NCI-H526 (cell line): ENCODE measurements around the gene BCDIN3D.

Experiments
- DNase-seq, 2 experiments: peaks; one replicate each; lab custom pipeline; 2025; lab: John Stamatoyannopoulos, UW

BCDIN3D gene

DNA sequence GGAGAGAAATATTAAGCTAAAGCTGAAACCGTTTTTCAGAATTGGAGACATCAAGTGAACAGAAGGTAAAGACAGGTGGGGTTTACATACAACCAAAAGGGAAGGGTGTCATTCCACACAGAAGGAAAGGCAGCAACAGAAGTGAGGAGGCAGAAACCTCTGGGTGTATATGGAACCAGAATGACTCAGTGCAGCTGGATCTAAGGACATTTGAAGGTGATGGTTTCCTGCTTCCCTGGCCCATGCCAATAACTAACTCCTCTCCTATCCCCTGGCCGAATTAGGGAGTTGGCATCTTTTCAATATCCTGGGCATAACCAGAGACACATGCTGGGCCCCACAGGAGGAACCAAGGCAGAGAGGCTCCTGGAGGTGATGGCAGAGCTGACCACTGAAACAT lies 23.1 kb downstream of the BCDIN3D start:
- DNase-seq, result no peak

DNA sequence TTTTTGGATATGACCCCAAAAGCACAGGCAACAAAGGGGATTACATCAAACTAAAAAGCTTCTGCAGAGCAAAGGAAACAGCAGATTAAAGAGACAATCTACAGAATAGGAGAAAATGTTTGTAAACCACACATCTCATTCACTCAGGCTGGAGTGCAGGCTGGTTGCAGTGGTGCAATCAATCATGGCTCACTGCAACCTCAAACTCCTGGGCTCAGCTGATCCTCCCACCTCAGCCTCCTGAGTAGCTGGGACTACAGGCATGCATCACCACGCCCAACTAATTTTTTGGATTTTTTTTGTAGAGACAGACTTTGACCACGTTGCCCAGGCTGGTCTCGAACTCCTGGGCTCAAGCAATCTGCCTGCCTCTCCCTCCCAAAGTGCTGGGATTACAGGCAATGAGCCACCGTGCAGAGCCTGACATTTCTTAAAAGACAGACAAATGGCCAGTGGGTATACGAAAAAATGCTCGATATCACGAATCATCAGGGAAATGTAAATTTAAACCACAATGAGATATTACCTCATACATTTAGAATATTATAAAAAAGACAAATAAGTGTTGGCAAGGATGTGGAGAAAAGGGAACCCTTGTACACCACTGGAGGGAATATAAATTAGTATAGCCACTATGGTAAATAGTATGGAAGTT lies 24.5 kb downstream of the BCDIN3D start:
- no peak for DNase-seq

DNA sequence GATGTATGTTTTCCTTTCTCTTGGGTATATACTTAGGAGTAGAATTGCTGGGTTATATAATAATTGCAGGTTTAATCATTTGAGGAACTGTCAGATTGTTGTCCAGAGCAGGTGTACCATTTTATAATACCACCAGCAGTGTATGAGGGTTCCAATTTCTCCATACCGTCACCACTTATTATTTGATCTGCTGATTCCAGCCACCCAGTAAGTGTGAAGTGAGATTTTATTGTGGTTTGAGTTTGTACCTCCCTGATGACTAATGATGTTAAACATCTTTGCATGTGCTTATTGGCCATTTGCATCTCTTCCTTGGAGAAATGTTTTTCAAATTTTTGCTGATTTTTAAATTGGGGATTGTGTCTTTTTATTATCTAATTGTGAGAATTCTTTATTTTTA lies 29.8 kb downstream of the BCDIN3D start:
- DNase-seq, result no peak

DNA sequence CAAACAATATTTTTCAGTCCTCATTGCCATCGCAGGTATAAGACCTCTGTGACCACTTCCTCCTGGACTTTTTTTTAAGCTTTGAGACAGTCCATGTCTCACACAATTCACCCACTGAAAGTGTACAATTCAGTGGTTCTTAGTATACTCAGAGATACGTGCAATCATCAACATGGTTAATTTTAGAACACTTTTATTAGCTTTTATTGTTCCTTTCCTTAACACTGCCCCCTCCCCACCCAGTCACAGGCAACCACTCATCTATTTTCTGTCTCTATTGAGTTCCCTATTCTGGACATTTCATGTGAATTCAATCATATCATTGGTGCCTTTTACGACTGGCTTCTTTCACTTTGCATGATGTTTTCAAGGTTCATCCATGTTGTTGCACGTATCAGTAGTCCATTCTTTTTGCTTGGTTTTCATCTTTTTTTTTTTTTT lies 30.9 kb downstream of the BCDIN3D start:
- DNase-seq, result no peak

GRCh38 chr12:49811136-49811535 lies 31.8 kb downstream of the BCDIN3D start:
- no peak for DNase-seq

- DNase-seq, result no peak
Measured at GRCh38 chr12:49809906-49810389, 33.0 kb downstream of the BCDIN3D start.

- DNase-seq, result no peak
Measured at GRCh38 chr12:49809381-49809905, 33.5 kb downstream of the BCDIN3D start.

DNA sequence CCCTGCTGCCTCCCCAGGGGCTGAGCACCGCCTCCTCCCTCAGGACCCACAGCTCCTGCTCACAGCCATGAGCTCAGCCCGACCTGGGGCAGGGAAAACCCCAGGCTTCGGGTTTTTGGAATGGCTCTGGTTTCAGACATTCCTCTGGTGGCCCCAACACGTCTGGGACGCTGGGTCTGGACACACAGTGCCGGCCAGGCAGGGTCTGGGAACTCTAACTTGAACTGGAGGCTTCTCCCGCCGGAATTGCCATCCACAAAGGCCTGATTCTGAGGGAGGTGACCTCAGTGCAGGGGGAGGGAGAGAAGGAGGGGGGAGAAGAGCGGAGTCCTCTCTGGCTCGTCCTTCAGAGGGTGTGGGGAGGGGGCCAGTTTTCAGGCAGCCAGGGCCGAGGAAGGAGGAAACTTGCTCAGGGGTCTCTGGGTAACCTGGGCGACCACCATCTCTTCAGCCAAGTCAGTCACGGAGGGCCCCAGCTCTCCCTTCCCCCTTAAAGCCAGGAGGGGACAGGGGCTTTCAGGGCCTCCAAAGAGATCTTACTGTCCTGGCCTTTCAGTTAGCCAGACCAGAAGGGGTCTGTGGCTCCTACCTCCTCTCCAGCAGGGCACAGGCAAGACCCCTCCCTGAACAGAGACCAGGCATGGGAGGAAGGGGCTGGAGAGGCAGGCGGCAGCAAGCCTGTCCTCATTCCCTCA lies 34.1 kb downstream of the BCDIN3D start:
- no peak for DNase-seq

DNA sequence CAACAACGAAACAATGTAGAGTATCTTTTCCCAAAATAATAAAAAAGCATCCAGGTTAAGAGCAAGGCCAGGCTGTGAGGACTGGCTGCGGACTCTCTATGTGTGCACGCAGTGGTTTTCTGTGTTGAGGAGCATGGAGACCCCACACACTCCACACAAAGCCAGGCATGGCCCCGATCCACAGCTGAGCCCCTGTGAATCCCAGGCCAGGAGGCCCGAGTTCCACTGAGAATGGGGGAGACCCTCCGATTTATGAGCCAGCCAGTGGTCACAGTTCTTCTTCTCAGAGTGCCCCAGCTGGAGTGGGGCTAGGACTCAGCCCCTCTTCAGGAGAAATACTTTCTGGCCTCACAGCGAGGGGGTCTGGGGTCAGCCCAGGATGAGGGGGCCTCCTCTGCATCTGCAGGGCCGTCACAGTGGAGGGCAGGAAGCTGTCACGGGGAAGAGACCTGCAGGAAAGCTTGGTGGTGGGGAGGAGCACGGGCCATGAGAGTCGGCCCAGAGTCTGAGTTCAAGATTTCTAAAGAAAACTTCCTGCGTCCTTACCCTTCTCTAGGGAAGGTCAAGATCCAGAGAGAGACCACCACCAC lies 34.8 kb downstream of the BCDIN3D start:
- no peak for DNase-seq

- no peak for DNase-seq
Measured at GRCh38 chr12:49806877-49807276, 36.0 kb downstream of the BCDIN3D start.

GRCh38 chr12:49806321-49806813 lies 36.5 kb downstream of the BCDIN3D start:
- DNase-seq, result no peak

DNA sequence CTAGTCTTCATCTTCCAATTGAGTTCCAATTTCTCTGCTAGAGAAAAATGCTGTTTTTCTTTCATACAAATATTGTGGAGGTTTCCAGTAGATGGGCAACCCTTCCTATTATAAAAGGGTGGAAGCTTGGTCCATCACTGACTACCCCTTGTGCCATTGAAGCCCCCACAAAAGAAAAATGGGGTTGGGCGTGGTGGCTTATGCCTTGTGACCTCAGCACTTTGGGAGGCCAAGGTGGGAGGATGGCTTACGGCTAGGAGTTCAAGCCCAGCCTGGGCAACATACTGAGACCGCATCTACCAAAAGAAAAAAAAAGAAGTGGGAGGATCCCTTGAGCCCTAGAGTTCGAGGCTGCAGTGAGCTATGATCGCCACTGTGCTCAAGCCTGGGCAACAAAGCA lies 37.5 kb downstream of the BCDIN3D start:
- DNase-seq, result no peak

- DNase-seq, result no peak
Measured at GRCh38 chr12:49804821-49805220, 38.1 kb downstream of the BCDIN3D start.

- DNase-seq, result no peak
Measured at GRCh38 chr12:49803693-49804450, 39.0 kb downstream of the BCDIN3D start.

DNA sequence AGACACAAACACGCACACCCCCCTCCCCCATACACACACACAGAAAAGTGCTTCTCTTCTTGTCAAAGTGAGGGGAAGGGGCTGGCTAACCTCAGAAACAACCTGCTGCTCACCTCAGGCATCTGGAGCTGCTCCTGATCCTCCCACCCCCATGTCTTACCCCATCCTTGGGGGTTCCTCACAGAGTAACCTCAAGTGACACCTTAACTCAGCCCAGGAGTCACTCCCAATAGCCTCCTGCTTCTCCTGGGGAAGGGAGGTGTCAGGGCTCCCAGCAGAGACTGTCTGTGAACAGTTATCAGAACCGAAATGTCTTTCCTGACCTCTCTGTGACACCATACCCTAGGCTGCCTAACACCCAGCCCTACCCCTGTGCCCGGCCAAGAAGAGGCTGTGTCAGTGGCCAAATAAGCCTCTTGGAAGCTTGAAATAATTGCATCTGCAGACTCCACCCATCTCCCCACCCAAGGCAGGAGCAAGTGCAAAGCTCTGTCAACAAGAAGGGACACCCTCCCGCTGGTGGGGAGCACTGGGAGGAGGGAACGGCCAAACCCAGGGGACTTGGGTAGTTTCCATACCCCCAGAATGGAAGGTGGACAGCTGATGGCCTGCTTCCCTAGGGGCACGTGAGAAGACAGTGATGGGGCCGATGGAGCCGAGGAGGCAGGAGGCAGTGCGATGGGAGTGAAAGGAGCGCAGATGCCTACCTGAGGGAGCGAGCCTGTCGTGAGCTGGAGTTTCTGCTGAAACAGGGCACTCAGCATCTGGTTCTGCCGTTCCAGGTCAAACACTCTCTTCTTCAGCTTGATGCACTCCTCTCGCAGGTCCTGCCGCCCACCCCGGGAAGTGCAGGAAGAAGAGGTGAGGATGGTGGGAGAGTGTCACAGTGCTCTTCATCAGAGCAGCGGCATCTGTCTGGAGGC lies 41.5 kb downstream of the BCDIN3D start:
- no peak for DNase-seq

DNA sequence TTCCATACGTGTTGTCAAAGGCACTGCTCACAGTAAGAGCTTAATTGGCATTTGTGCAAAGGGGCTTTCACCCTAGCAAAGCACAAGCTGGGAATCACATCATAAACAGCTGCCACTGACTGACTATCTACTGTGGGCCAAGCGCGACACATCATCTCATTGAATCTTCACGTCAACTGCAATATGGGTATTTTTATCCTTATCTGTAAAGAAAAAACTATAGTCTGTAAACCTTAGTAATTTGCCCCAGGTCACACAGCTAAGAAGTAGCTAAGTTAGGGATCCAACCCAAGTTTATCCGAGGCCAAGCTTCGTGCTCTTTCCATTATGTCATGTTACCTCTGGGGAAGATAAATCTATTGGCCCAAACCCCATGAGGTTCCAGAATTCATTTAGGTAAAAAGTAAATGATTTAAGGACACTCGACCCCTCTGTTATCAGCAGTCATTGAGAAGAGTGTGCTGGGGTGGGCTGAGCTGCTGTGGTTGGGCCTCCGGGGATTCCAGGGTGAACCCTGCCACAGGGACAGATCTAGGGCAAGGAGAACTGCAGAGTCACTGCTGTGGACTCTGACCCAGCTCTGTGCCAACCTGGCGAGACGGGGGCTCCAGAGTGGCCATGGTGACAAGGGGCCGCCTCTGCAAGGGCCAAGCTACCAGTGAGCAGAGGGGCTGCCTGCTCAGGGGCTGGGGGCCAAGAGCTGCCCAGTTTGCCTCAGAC lies 42.3 kb downstream of the BCDIN3D start:
- no peak for DNase-seq

- no peak for DNase-seq
Measured at GRCh38 chr12:49798934-49799333, 44.0 kb downstream of the BCDIN3D start.

GRCh38 chr12:49798248-49798647 lies 44.7 kb downstream of the BCDIN3D start:
- no peak for DNase-seq

DNA sequence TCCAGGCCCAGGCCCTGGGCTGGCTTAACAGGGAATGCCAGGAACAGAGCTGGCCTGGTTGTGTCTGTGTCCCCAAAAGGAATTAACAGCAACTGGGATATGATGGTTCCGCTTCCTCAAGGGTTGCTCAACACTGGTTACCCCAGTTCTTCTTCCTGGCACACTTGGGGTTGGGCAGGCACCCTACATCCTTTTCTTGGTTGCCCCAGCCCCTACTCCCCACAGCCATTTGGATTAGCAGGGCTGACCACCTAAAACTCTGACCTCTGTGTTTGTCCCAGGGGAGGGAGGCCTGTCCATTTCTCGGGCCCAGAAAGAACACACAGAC lies 45.5 kb downstream of the BCDIN3D start:
- DNase-seq, result no peak
